Right lobe of liver (tissue), 4 donors: ENCODE results near the gene TNFRSF25.
"Not testable (repeated sequence)": the region's sequence is repeated elsewhere in the genome, so short reads cannot be mapped to it uniquely, and the experiment has no call there.

Experiments used
- POLR2A ChIP-seq: fragments of 450-650 bp; IDR thresholded peaks from one replicate; pipeline ENCODE4 v1.6.1; 2017; ENCODE audit warnings: antibody characterized with exemption, mild to moderate bottlenecking
- TF ChIP-seq, protein P1 (sequence below), 4 donors: fragments of 200-600 bp in 3 of 4; fragments of 450-650 bp in 1 of 4; IDR thresholded peaks; one replicate each; pipeline versions ENCODE4 v1.5.1 to v1.8.0; 2016 to 2022; ENCODE audit warnings: antibody characterized with exemption in 4 of 4, mild to moderate bottlenecking in 2 of 4
- donor health status: DM: no; HTN: no; CAD: no.
- donor health status: DM: no; HTN: no; CAD: no.
- donor health status: DM: no; HTN: yes; CAD: no.

DNA sequence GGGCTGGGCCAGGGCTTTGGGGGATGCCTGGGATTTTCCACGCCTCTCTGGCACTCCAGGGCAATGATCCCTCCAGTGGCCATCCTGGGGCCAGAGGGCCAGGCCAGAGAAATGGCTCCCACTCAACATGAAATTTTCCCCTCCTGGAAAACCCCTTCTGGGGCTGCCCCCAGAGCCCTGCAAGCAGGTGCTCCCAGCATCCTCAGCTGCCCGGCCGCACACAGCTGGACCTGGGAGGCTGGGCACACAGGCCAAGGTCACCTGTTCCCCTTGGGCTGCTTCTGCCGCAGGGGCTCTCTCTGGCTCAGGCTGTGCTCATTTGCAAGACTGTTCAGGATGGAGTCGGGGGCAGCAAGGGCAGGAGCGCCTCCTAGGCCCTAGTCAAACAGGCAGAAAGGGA is 37.5 kb downstream of the TNFRSF25 start:
- TF ChIP-seq, protein P1, sequence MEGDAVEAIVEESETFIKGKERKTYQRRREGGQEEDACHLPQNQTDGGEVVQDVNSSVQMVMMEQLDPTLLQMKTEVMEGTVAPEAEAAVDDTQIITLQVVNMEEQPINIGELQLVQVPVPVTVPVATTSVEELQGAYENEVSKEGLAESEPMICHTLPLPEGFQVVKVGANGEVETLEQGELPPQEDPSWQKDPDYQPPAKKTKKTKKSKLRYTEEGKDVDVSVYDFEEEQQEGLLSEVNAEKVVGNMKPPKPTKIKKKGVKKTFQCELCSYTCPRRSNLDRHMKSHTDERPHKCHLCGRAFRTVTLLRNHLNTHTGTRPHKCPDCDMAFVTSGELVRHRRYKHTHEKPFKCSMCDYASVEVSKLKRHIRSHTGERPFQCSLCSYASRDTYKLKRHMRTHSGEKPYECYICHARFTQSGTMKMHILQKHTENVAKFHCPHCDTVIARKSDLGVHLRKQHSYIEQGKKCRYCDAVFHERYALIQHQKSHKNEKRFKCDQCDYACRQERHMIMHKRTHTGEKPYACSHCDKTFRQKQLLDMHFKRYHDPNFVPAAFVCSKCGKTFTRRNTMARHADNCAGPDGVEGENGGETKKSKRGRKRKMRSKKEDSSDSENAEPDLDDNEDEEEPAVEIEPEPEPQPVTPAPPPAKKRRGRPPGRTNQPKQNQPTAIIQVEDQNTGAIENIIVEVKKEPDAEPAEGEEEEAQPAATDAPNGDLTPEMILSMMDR (IDR thresholded peaks at IDR 0.05): not testable (repeated sequence)
- TF ChIP-seq POLR2A: not testable (repeated sequence)
